ENCODE results near the gene CLEC9A. TPM values are rescaled to one million over a fixed set of nuclear protein-coding genes. Genes with fewer than 3 reads are reported as not detected.

CLEC9A gene
- total RNA-seq, 2 experiments from 2014 or later = not detected

DNA sequence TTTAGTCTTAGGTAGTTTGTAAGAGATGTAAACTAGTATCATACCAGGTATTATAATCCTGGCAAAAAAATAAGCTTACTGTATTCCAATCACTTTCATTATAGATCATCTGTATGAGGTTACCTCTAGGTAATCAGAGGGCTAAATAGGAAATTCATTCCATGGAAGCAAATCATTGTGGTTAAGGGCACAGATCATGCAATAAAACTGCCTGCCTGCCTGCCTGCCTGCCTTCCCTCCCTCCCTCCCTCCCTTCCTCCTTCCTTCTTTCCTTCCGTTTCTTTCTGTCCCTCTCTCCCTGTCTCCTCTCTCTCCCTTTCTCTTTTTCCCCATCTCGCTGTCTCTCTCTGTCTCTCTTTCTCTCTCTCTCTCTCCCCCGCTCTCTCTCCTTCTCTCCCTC is 3.2 kb upstream of the CLEC9A start:
- Mint-ChIP-seq H3K4me1 (ENCODE audit: low read depth) (no peaks in the 10 kb centered on the region), H3K4me3 (no peak overlapping the region), H3K36me3 (ENCODE audit: low read depth) (no peaks in the 10 kb centered on the region), H3K27ac (no peak overlapping the region), H3K27me3 (ENCODE audit: low read depth) (no peaks in the 10 kb centered on the region), H3K9me3 (no peaks in the 10 kb centered on the region)
- DNase-seq = no peak
- intact Hi-C loops (cut with micrococcal nuclease) = no loop called here
- CTCF ChIA-PET = no interaction called here

DNA sequence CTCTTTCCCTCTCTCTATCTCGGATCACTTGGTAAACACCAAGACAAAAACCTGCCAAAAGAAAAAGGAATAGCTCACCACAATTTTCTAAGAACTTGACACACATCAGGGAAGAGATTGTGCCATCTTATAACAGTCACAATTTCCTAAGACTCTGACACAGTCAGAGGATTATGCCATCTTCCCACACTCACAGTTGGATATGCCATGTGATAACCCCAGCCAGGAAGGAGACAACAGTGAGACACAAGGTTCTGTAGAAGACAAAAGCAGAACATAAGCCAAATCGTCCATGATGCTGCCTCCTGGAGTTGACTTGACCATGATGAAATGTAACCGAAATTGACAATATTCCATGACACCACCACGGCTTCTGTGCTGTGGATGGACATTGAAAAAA is 2.8 kb upstream of the CLEC9A start:
- DNase-seq = no peak
- Mint-ChIP-seq H3K4me1 (ENCODE audit: low read depth) (no peaks in the 10 kb centered on the region), H3K27ac (no peak overlapping the region), H3K4me3 (no peak overlapping the region), H3K27me3 (ENCODE audit: low read depth) (no peaks in the 10 kb centered on the region), H3K9me3 (no peaks in the 10 kb centered on the region), H3K36me3 (ENCODE audit: low read depth) (no peaks in the 10 kb centered on the region)
- CTCF ChIA-PET = interaction anchor here (0.6 kb wide), 1 partner anchor 87 kb away, joined by 3 read pairs; no protein-coding TSS in a partner anchor
- intact Hi-C loops (cut with micrococcal nuclease) = no loop called here

DNA sequence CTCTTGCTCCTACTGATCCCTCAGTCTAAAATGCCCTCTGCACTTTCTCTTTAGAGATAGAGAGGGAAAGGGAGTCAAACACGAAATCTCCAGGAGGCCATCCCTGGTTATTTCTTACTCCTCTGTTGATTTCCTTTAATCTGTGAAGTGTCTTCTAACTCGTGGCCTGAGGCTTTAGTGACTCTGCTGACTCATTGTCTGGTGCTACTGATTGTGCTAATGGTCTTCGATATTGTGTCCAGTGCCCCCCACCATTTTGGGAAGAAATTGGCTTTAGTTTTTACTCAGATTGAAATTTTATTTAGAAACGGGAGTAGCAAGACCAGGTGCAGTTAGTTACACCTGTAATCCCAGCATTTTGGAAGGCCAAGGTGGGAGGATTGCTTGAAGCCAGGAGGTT is 839 bp downstream of the CLEC9A start:
- Mint-ChIP-seq H3K27me3 (ENCODE audit: low read depth) (no peaks in the 10 kb centered on the region), H3K9me3 (no peaks in the 10 kb centered on the region), H3K27ac (no peak overlapping the region), H3K4me3 (no peak overlapping the region), H3K4me1 (ENCODE audit: low read depth) (no peaks in the 10 kb centered on the region), H3K36me3 (ENCODE audit: low read depth) (no peaks in the 10 kb centered on the region)
- DNase-seq = no peak
- intact Hi-C loops (cut with micrococcal nuclease) = no loop called here
- CTCF ChIA-PET = interaction anchor here (1.0 to 3.5 kb wide), 2 partner anchors 108 to 121 kb away, joined by 4 to 14 read pairs; no protein-coding TSS in a partner anchor

GRCh38 chr12:10031771-10032175 is 1.3 kb downstream of the CLEC9A start:
- H3K36me3 Mint-ChIP-seq (ENCODE audit: low read depth) = no peaks in the 10 kb centered on the region
- H3K4me3 Mint-ChIP-seq = no peak overlapping the region
- CTCF ChIA-PET = interaction anchor here (3.5 kb wide), 1 partner anchor 108 kb away, joined by 14 read pairs; no protein-coding TSS in a partner anchor
- DNase-seq = no peak
- H3K27ac Mint-ChIP-seq = no peak overlapping the region
- H3K9me3 Mint-ChIP-seq = no peaks in the 10 kb centered on the region
- H3K4me1 Mint-ChIP-seq (ENCODE audit: low read depth) = no peaks in the 10 kb centered on the region
- no peaks in the 10 kb centered on the region for H3K27me3 Mint-ChIP-seq (ENCODE audit: low read depth)
- intact Hi-C loops (cut with micrococcal nuclease) = no loop called here

DNA sequence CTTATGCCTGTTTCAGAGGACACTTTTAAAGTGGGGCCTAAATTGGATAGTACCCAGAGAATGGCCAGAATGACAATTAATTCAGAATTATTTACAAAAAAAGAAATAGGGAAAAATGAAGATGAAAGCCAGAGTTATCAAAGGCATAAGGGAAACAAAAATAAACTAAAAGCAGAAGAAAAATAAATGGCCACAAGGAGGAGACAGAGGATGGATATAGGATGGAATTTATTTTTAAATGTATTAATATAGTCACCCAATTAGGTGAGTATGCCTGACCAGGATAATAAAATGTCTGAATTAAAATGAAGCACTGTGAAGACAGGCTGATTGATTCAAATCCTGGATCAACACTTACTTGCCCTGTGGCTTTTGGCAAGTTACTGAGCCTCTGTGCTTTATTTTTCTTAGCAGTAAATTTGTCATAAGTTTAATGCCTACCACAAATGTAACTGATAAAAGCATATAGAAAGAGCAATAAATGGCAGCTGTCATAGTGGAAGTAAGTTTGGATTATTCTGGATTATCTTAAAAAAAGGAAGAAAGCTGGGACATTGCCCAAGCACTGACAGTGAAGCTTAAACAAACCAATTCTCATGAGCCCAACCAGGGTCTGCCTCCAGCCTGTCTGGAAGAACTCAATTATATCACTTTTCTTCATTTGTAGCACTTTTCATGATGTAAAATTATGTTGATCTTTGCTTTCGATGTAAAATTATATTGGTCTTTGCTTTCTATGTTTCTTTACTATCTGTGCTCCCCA is 3.5 kb downstream of the CLEC9A start:
- no peaks in the 10 kb centered on the region for H3K9me3 Mint-ChIP-seq
- intact Hi-C loops (cut with micrococcal nuclease) = loop anchor here (1.0 kb wide), 2 partner anchors 106 to 156 kb away; no protein-coding TSS in a partner anchor
- H3K36me3 Mint-ChIP-seq (ENCODE audit: low read depth) = no peaks in the 10 kb centered on the region
- DNase-seq = no peak
- H3K4me3 Mint-ChIP-seq = no peak overlapping the region
- no peaks in the 10 kb centered on the region for H3K4me1 Mint-ChIP-seq (ENCODE audit: low read depth)
- CTCF ChIA-PET = interaction anchor here (0.7 to 1.7 kb wide), 6 partner anchors 15 to 157 kb away, joined by 3 to 8 read pairs (median 3); partner anchors contain the start of gene CLEC12B
- H3K27me3 Mint-ChIP-seq (ENCODE audit: low read depth) = no peaks in the 10 kb centered on the region
- H3K27ac Mint-ChIP-seq = no peak overlapping the region

DNA sequence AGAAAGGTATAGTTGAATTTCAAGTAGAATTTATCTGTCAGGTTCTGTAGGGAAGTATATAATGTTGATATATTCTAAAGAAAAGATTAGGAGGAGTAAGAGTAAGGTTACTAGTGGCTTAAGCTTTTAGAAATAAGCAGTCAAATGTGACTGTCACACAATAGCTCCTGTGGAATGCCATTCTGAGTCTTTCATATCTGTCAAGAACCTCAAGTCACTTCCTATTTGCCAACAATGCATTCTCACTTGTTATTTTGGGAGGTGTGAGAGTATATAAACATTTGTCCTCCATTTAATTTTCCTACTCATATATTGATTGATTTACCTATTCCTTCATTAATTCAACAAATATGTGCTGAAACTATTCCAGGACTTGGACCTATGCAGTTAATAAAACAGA is 11.7 kb downstream of the CLEC9A start:
- Mint-ChIP-seq H3K4me3 (no peak overlapping the region), H3K27me3 (ENCODE audit: low read depth) (peaks cover 7% of the 10 kb centered on the region), H3K9me3 (no peaks in the 10 kb centered on the region), H3K36me3 (ENCODE audit: low read depth) (no peaks in the 10 kb centered on the region), H3K27ac (no peak overlapping the region), H3K4me1 (ENCODE audit: low read depth) (no peaks in the 10 kb centered on the region)
- CTCF ChIA-PET = no interaction called here
- no peak for DNase-seq
- intact Hi-C loops (cut with micrococcal nuclease) = no loop called here

DNA sequence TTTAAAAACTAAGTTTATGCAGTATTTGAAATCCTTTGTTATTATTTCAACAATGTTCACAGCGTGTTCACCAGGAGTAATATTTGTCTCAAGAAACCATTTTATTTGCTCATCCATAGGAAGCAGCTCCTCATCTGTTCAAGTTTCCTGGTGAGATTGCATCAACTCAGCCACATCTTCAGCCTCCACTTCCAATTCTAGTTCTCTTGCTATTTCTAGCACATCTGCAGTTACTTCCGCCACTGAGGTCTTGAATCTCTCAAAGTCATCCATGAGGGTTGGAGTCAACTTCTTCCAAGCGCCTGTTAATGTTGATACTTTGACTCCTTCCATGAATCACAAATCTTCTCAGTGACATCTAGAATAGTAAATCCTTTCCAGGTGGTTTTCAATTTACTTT is 18.0 kb downstream of the CLEC9A start:
- CTCF ChIA-PET = interaction anchor here (1.8 kb wide), 1 partner anchor 14 kb away, joined by 6 read pairs; no protein-coding TSS in a partner anchor
- Mint-ChIP-seq H3K36me3 (ENCODE audit: low read depth) (no peaks in the 10 kb centered on the region), H3K4me3 (no peak overlapping the region), H3K27me3 (ENCODE audit: low read depth) (peaks cover 13% of the 10 kb centered on the region), H3K9me3 (no peaks in the 10 kb centered on the region), H3K27ac (no peak overlapping the region), H3K4me1 (ENCODE audit: low read depth) (peaks cover 6% of the 10 kb centered on the region)
- intact Hi-C loops (cut with micrococcal nuclease) = no loop called here
- no peak for DNase-seq

DNA sequence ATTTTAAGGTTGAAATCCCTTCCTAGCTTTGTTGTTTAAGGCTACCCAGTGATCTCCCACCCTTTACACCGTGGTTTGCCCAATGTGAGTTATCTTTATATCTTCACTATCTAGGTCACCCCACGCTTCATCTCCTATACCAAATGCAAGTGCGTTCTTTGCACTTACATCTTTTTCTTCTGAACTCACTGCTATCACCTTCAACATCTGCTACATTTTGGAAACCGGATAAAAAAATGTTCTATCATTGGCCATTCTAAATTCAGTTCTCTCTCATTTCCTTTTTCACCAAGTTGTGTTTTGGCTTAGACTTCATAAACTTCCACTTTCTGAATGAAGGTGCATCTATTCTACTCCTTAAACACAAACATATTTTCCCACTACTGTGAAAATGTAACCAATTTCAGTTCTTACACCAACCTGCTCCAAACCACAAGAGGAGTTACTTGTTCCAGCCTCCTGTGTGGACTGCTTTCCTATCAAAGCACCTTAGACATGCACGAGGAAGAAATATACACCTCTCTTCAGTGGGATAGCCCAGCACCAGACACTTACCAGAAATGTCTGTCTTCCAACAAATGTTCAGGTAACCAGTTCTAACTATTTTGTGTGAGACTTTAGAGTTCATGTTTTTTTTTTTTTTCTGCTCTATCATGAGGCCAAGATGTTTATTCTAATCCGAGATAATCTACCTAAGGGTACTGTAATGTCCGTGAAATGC is 21.9 kb downstream of the CLEC9A start:
- no peak for DNase-seq
- Mint-ChIP-seq H3K4me3 (no peak overlapping the region), H3K9me3 (no peaks in the 10 kb centered on the region), H3K36me3 (ENCODE audit: low read depth) (no peaks in the 10 kb centered on the region), H3K27ac (no peak overlapping the region), H3K4me1 (ENCODE audit: low read depth) (peaks cover 6% of the 10 kb centered on the region), H3K27me3 (ENCODE audit: low read depth) (peaks cover 9% of the 10 kb centered on the region)
- CTCF ChIA-PET = no interaction called here
- intact Hi-C loops (cut with micrococcal nuclease) = no loop called here

- H3K27ac Mint-ChIP-seq = no peak overlapping the region
- CTCF ChIA-PET = interaction anchor here (1.1 kb wide), 1 partner anchor 48 kb away, joined by 3 read pairs; the partner anchor contains the start of gene CLEC12B
- H3K4me1 Mint-ChIP-seq (ENCODE audit: low read depth) = no peaks in the 10 kb centered on the region
- H3K36me3 Mint-ChIP-seq (ENCODE audit: low read depth) = no peaks in the 10 kb centered on the region
- intact Hi-C loops (cut with micrococcal nuclease) = no loop called here
- no peaks in the 10 kb centered on the region for H3K27me3 Mint-ChIP-seq (ENCODE audit: low read depth)
- H3K9me3 Mint-ChIP-seq = no peaks in the 10 kb centered on the region
- no peak overlapping the region for H3K4me3 Mint-ChIP-seq
- DNase-seq = no peak
Measured at GRCh38 chr12:10058387-10058786, 27.9 kb downstream of the CLEC9A start.

DNA sequence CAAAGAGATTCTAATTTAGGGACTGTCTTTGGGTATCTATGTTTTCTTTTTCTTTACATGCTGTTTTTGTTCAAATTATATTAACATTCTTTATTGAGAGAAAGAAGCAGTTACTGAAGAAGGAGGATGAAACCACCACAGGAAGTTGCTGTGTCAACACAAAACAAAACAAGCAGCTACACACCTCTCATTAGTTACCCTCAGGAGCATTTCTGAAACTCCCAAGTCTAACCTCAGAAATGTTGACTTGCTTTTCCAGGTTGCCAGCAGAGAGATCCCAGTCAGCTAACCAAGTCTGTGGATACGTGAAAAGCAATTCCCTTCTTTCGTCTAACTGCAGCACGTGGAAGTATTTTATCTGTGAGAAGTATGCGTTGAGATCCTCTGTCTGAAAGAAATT is 34.8 kb downstream of the CLEC9A start:
- H3K4me1 Mint-ChIP-seq (ENCODE audit: low read depth) = no peaks in the 10 kb centered on the region
- H3K27ac Mint-ChIP-seq = no peak overlapping the region
- H3K36me3 Mint-ChIP-seq (ENCODE audit: low read depth) = no peaks in the 10 kb centered on the region
- no peak for DNase-seq
- CTCF ChIA-PET = no interaction called here
- no peak overlapping the region for H3K4me3 Mint-ChIP-seq
- intact Hi-C loops (cut with micrococcal nuclease) = no loop called here
- H3K9me3 Mint-ChIP-seq = no peaks in the 10 kb centered on the region
- H3K27me3 Mint-ChIP-seq (ENCODE audit: low read depth) = peaks cover 7% of the 10 kb centered on the region

- no peaks in the 10 kb centered on the region for H3K4me1 Mint-ChIP-seq (ENCODE audit: low read depth)
- no peak overlapping the region for H3K27ac Mint-ChIP-seq
- H3K27me3 Mint-ChIP-seq (ENCODE audit: low read depth) = peaks cover 10% of the 10 kb centered on the region
- no peak for DNase-seq
- CTCF ChIA-PET = interaction anchor here (0.7 kb wide), 1 partner anchor 324 kb away, joined by 3 read pairs; no protein-coding TSS in a partner anchor
- intact Hi-C loops (cut with micrococcal nuclease) = no loop called here
- H3K9me3 Mint-ChIP-seq = no peaks in the 10 kb centered on the region
- no peak overlapping the region for H3K4me3 Mint-ChIP-seq
- no peaks in the 10 kb centered on the region for H3K36me3 Mint-ChIP-seq (ENCODE audit: low read depth)
Measured at GRCh38 chr12:10067264-10067663, 36.8 kb downstream of the CLEC9A start.

- Mint-ChIP-seq H3K9me3 (no peaks in the 10 kb centered on the region), H3K27me3 (ENCODE audit: low read depth) (peaks cover 10% of the 10 kb centered on the region), H3K27ac (no peak overlapping the region), H3K36me3 (ENCODE audit: low read depth) (no peaks in the 10 kb centered on the region), H3K4me1 (ENCODE audit: low read depth) (no peaks in the 10 kb centered on the region), H3K4me3 (no peak overlapping the region)
- intact Hi-C loops (cut with micrococcal nuclease) = no loop called here
- CTCF ChIA-PET = no interaction called here
- no peak for DNase-seq
Measured at GRCh38 chr12:10067942-10068341, 37.5 kb downstream of the CLEC9A start.
